CD14-positive monocyte (primary cell): Measurements from ENCODE around the gene CXCR1. TPM values are rescaled to one million over a fixed set of nuclear protein-coding genes. Genes with fewer than 3 reads are reported as not detected.

Experiments used
- DNase-seq, 3 donors: peaks; one replicate each; pipeline ENCODE4 v3.0.0-alpha.2; 2011 to 2022
- H2AFZ ChIP-seq: 2 replicates; pipeline ENCODE4 v1.6.0; 2012; ENCODE audit warnings: mild to moderate bottlenecking, low read depth, low read length, inconsistent platforms; ENCODE audit not compliant: insufficient read depth, poor library complexity, severe bottlenecking
- H3K27ac ChIP-seq, 2 donors: 1 replicate in 1 of 2; 2 replicates in 1 of 2; pipeline ENCODE4 v1.5.1; 2012 to 2013; ENCODE audit warnings: low read length in 2 of 2, control low read depth in 1 of 2, inconsistent platforms in 1 of 2, low read depth in 1 of 2, mild to moderate bottlenecking in 1 of 2
- H3K27me3 ChIP-seq, 2 donors: one replicate each; pipeline versions ENCODE4 v1.6.0 to v1.6.1; 2011 to 2013; ENCODE audit warnings: low read length in 2 of 2; ENCODE audit not compliant: control insufficient read depth in 2 of 2, insufficient read depth in 2 of 2
- H3K36me3 ChIP-seq, 2 donors: replicated peaks in 1 of 2; 1 replicate in 1 of 2; 2 replicates in 1 of 2; pipeline versions ENCODE4 v1.5.1 to v1.6.1; 2012 to 2013; ENCODE audit warnings: low read length in 2 of 2, control low read depth in 1 of 2, inconsistent platforms in 1 of 2, mild to moderate bottlenecking in 1 of 2; ENCODE audit not compliant: insufficient read depth in 2 of 2, control insufficient read depth in 1 of 2
- H3K4me1 ChIP-seq, 2 donors: 1 replicate in 1 of 2; 2 replicates in 1 of 2; pipeline versions ENCODE4 v1.5.1 to v1.6.1; 2012 to 2013; ENCODE audit warnings: low read length in 2 of 2, control low read depth in 1 of 2, inconsistent platforms in 1 of 2, mild to moderate bottlenecking in 1 of 2, moderate library complexity in 1 of 2; ENCODE audit not compliant: insufficient read depth in 2 of 2, control insufficient read depth in 1 of 2
- H3K4me2 ChIP-seq: replicated peaks from 2 replicates; pipeline ENCODE3; 2012; ENCODE audit warnings: low read length, moderate library complexity, mild to moderate bottlenecking; ENCODE audit not compliant: poor library complexity, severe bottlenecking; ENCODE audit errors: extremely low read depth
- H3K4me3 ChIP-seq, 3 experiments: fragments of 200-600 bp in 1 of 3; sonication (generic) in 1 of 3; replicated peaks in 1 of 3; 1 replicate in 2 of 3; 2 replicates in 1 of 3; pipeline ENCODE4 v1.5.1; 2011 to 2013; ENCODE audit warnings: low read length in 3 of 3, mild to moderate bottlenecking in 3 of 3, control low read depth in 2 of 3, low read depth in 2 of 3, inconsistent platforms in 1 of 3, moderate library complexity in 1 of 3
- H3K79me2 ChIP-seq: 2 replicates; pipeline ENCODE4 v1.6.0; 2012; ENCODE audit warnings: mild to moderate bottlenecking, control low read depth, inconsistent platforms, low read length, moderate library complexity; ENCODE audit not compliant: insufficient read depth
- H3K9ac ChIP-seq: 2 replicates; pipeline ENCODE4 v1.6.0; 2017; ENCODE audit warnings: low read length, mild to moderate bottlenecking; ENCODE audit not compliant: insufficient read depth, poor library complexity, severe bottlenecking
- H3K9me3 ChIP-seq, 2 donors: replicated peaks in 1 of 2; 1 replicate in 1 of 2; 2 replicates in 1 of 2; pipeline versions ENCODE4 v1.5.1 to v1.6.1; 2012 to 2013; ENCODE audit warnings: low read length in 2 of 2, control low read depth in 1 of 2; ENCODE audit not compliant: control insufficient read depth in 1 of 2, insufficient read depth in 1 of 2
- H4K20me1 ChIP-seq: 2 replicates; pipeline ENCODE4 v1.6.0; 2012; ENCODE audit warnings: mild to moderate bottlenecking, low read length, control low read depth, moderate library complexity; ENCODE audit not compliant: insufficient read depth
- H3K27ac Mint-ChIP-seq, 7 donors: one replicate each; pipeline ENCODE4 v1.8.0; 2020; ENCODE audit warnings: mild to moderate bottlenecking in 7 of 7, mixed read lengths in 7 of 7, moderate library complexity in 6 of 7, inconsistent platforms in 2 of 7
- H3K27me3 Mint-ChIP-seq, 3 donors: one replicate each; pipeline ENCODE4 v1.8.0; 2021 to 2022; ENCODE audit warnings: low read depth in 3 of 3, mild to moderate bottlenecking in 3 of 3, mixed read lengths in 3 of 3, moderate library complexity in 3 of 3, inconsistent platforms in 1 of 3
- H3K36me3 Mint-ChIP-seq, 2 donors: one replicate each; pipeline ENCODE4 v1.8.0; 2020; ENCODE audit warnings: mixed read lengths in 2 of 2, inconsistent platforms in 1 of 2, mild to moderate bottlenecking in 1 of 2
- H3K4me1 Mint-ChIP-seq: one replicate; pipeline ENCODE4 v1.8.0; 2020; ENCODE audit warnings: mild to moderate bottlenecking, mixed read lengths
- H3K4me3 Mint-ChIP-seq, 2 donors: one replicate each; pipeline ENCODE4 v1.8.0; 2020; ENCODE audit warnings: mild to moderate bottlenecking in 2 of 2, mixed read lengths in 2 of 2, moderate library complexity in 1 of 2
- H3K9me3 Mint-ChIP-seq, 7 donors: one replicate each; pipeline ENCODE4 v1.8.0; 2020 to 2022; ENCODE audit warnings: mixed read lengths in 7 of 7, mild to moderate bottlenecking in 6 of 7, moderate library complexity in 6 of 7, inconsistent platforms in 2 of 7
- CTCF ChIP-seq: fragments of 200-600 bp; IDR thresholded peaks from one replicate; pipeline ENCODE4 v1.8.0; 2022; ENCODE audit warnings: antibody characterized with exemption, mild to moderate bottlenecking
- WGBS: methylation state at CpG from one replicate; pipeline ENCODE4 v1.1.5; 2013; ENCODE audit warnings: missing lambda C conversion rate; ENCODE audit not compliant: insufficient coverage; 5-methylcytosine and 5-hydroxymethylcytosine counted together
- intact Hi-C, 2 donors: fragments of 100-400 bp; cut with micrococcal nuclease; formaldehyde crosslinking; loops; one replicate each; pipeline versions ENCODE4 v1.15.0 to v1.15.1; 2023
- polyA plus RNA-seq, 3 donors: library from polyadenylated mRNA; depleted of rRNA in 1 of 3; unstranded in 2 of 3; stranded (reverse) in 1 of 3; fragments of 300-500 nt in 2 of 3; fragments of >200 nt in 1 of 3; fragmentation: Illumina TruSeq in 2 of 3; gene quantifications; 1 replicate in 2 of 3; 2 replicates in 1 of 3; pipeline ENCODE4 v1.2.3, GENCODE V29; 2012 to 2021

CXCR1 gene
- polyA plus RNA-seq, 3 donors: 0.44 to 2.4 (median 0.59) TPM

- 100% methylated on average over 1 of the region's 1 CpG for WGBS
- H2AFZ ChIP-seq: no peak overlapping the region
- no peaks in the 10 kb centered on the region for H3K27me3 ChIP-seq
- no peak overlapping the region for H3K4me2 ChIP-seq
- no peaks in the 10 kb centered on the region for H3K9me3 ChIP-seq
- Mint-ChIP-seq H3K36me3 (no peaks in the 10 kb centered on the region), H3K9me3 (no peaks in the 10 kb centered on the region), H3K4me1 (peaks cover 25% of the 10 kb centered on the region), H3K27ac (no peak overlapping the region), H3K27me3 (peaks cover 1 to 4% (median 3%) of the 10 kb centered on the region in 3 donors), H3K4me3 (no peak overlapping the region)
- no peaks in the 10 kb centered on the region for H4K20me1 ChIP-seq
- no peak overlapping the region for H3K4me3 ChIP-seq
- intact Hi-C loops: no loop called here
- TF ChIP-seq CTCF: no peak
- DNase-seq: no peak
- H3K27ac ChIP-seq: no peak overlapping the region
- H3K4me1 ChIP-seq: peaks cover 16 to 21% of the 10 kb centered on the region in 2 donors
- no peaks in the 10 kb centered on the region for H3K36me3 ChIP-seq
- no peak overlapping the region for H3K9ac ChIP-seq
- H3K79me2 ChIP-seq: no peaks in the 10 kb centered on the region
Measured at GRCh38 chr2:218152777-218153176, 14.0 kb downstream of the CXCR1 start.

GRCh38 chr2:218152172-218152571 is 14.6 kb downstream of the CXCR1 start:
- Histone ChIP-seq H3K79me2 (no peaks in the 10 kb centered on the region), H3K4me3 (no peak overlapping the region), H3K36me3 (no peaks in the 10 kb centered on the region), H3K4me1 (peaks cover 16 to 27% of the 10 kb centered on the region in 2 donors), H4K20me1 (no peaks in the 10 kb centered on the region), H3K4me2 (no peak overlapping the region), H2AFZ (no peak overlapping the region), H3K9ac (no peak overlapping the region), H3K27me3 (no peaks in the 10 kb centered on the region), H3K27ac (no peak overlapping the region), H3K9me3 (no peaks in the 10 kb centered on the region)
- no peak for TF ChIP-seq CTCF
- intact Hi-C loops: no loop called here
- Mint-ChIP-seq H3K36me3 (no peaks in the 10 kb centered on the region), H3K4me1 (peaks cover 30% of the 10 kb centered on the region), H3K9me3 (no peaks in the 10 kb centered on the region), H3K27ac (no peak overlapping the region), H3K27me3 (peaks cover 1 to 4% (median 3%) of the 10 kb centered on the region in 3 donors), H3K4me3 (no peak overlapping the region)
- DNase-seq: no peak
- WGBS: 97% methylated on average over 7 of the region's 8 CpGs
